HepG2 (cell line): Measurements from ENCODE around the gene PEPD. TPM values are rescaled to one million over a fixed set of nuclear protein-coding genes. Genes with fewer than 3 reads are reported as not detected.

Experiments
- CBX5 ChIP-seq: sonication (generic); formaldehyde crosslinking; IDR thresholded peaks from 2 replicates; pipeline ENCODE4 v1.4.0; 2020; ENCODE audit warnings: missing genetic modification reagents, borderline replicate concordance
- EEA1 ChIP-seq: sonication (generic); formaldehyde crosslinking; IDR thresholded peaks from 2 replicates; pipeline ENCODE4 v1.5.1; 2020; ENCODE audit warnings: mild to moderate bottlenecking, missing genetic modification reagents, borderline replicate concordance
- NFE2 ChIP-seq: sonication (generic); formaldehyde crosslinking; IDR thresholded peaks from 2 replicates; pipeline ENCODE4 v1.4.0; 2020; ENCODE audit warnings: missing genetic modification reagents
- NFE2L2 ChIP-seq: fragments of 150-350 bp; IDR thresholded peaks from 2 replicates; pipeline ENCODE4 v1.6.1; 2014; ENCODE audit warnings: low read length
- NONO ChIP-seq, 2 experiments: fragments of 450-650 bp in 1 of 2; sonication (generic) in 1 of 2; formaldehyde crosslinking in 1 of 2; IDR thresholded peaks in 1 of 2; conservative IDR thresholded peaks in 1 of 2; 2 replicates each; pipeline versions ENCODE4 v1.6.1 to v1.8.0; 2017 to 2022; ENCODE audit warnings: mild to moderate bottlenecking in 1 of 2, missing genetic modification reagents in 1 of 2, moderate library complexity in 1 of 2
- NR1H2 ChIP-seq: sonication (generic); formaldehyde crosslinking; IDR thresholded peaks from 2 replicates; pipeline ENCODE4 v1.8.1; 2022; ENCODE audit warnings: low read depth, missing genetic modification reagents, borderline replicate concordance
- REPIN1 ChIP-seq: sonication (generic); formaldehyde crosslinking; IDR thresholded peaks from 2 replicates; pipeline ENCODE4 v1.8.0; 2022; ENCODE audit warnings: missing genetic modification reagents, low read depth, mild to moderate bottlenecking, borderline replicate concordance
- SIX1 ChIP-seq: sonication (generic); formaldehyde crosslinking; IDR thresholded peaks from 2 replicates; pipeline ENCODE4 v1.4.0; 2020; ENCODE audit warnings: missing genetic modification reagents, borderline replicate concordance
- SMARCE1 ChIP-seq: fragments of 450-650 bp; IDR thresholded peaks from 2 replicates; pipeline ENCODE4 v1.6.1; 2017; ENCODE audit warnings: borderline replicate concordance
- TBP ChIP-seq: sonication (generic); formaldehyde crosslinking; IDR thresholded peaks from 2 replicates; pipeline ENCODE4 v1.5.0; 2020; ENCODE audit warnings: missing genetic modification reagents
- TSC22D2 ChIP-seq: sonication (generic); formaldehyde crosslinking; IDR thresholded peaks from 2 replicates; pipeline ENCODE4 v1.5.1; 2020; ENCODE audit warnings: missing genetic modification reagents, mild to moderate bottlenecking, borderline replicate concordance
- ZBTB21 ChIP-seq: sonication (generic); formaldehyde crosslinking; IDR thresholded peaks from 2 replicates; pipeline ENCODE4 v1.4.0; 2020; ENCODE audit warnings: missing genetic modification reagents
- ZMYM3 ChIP-seq: sonication (generic); formaldehyde crosslinking; IDR thresholded peaks from 2 replicates; pipeline ENCODE4 v1.5.1; 2020; ENCODE audit warnings: mild to moderate bottlenecking, missing genetic modification reagents
- ZNF256 ChIP-seq: sonication (generic); formaldehyde crosslinking; conservative IDR thresholded peaks from 2 replicates; pipeline ENCODE4 v1.4.0; 2020; ENCODE audit warnings: missing genetic modification reagents
- ZNF496 ChIP-seq: sonication (generic); formaldehyde crosslinking; IDR thresholded peaks from 2 replicates; pipeline ENCODE4 v1.8.1; 2023; ENCODE audit warnings: mild to moderate bottlenecking, moderate library complexity, missing genetic modification reagents; ENCODE audit not compliant: insufficient replicate concordance
- polyA plus RNA-seq, 8 experiments: library from polyadenylated mRNA; depleted of rRNA in 3 of 8; stranded (reverse) in 7 of 8; unstranded in 1 of 8; fragments of >200 nt; fragmentation: Illumina TruSeq in 4 of 8; extraction: Trizol in 4 of 8; gene quantifications; 2 replicates each; pipeline versions ENCODE4 v1.2.1 to v1.2.3, GENCODE V29; 2011 to 2016; ENCODE audit warnings: low read depth in 4 of 8, missing spikeins in 1 of 8, mixed read lengths in 1 of 8; ENCODE audit not compliant: insufficient read depth in 1 of 8
- total RNA-seq, 5 experiments: library from RNA; depleted of rRNA; stranded (reverse); fragments of >200 nt; fragmentation: Illumina TruSeq; extraction: Trizol; gene quantifications; 2 replicates each; pipeline ENCODE4 v1.2.3, GENCODE V29; 2016; ENCODE audit warnings: low read depth in 1 of 5
- TF ChIP-seq, protein P1 (sequence below): sonication (generic); formaldehyde crosslinking; IDR thresholded peaks from 2 replicates; pipeline ENCODE4 v1.8.0; 2022; ENCODE audit warnings: mild to moderate bottlenecking, missing genetic modification reagents, borderline replicate concordance
- TF ChIP-seq, protein P2 (sequence below): sonication (generic); formaldehyde crosslinking; IDR thresholded peaks from 2 replicates; pipeline ENCODE4 v1.8.0; 2022; ENCODE audit warnings: low read depth, missing genetic modification reagents
- TF ChIP-seq, protein P3 (sequence below): sonication (generic); formaldehyde crosslinking; conservative IDR thresholded peaks from 2 replicates; pipeline ENCODE4 v1.4.0; 2020; ENCODE audit warnings: missing genetic modification reagents
- TF ChIP-seq, protein P4 (sequence below): sonication (generic); formaldehyde crosslinking; IDR thresholded peaks from 2 replicates; pipeline ENCODE4 v1.5.0; 2020; ENCODE audit warnings: missing genetic modification reagents
- TF ChIP-seq, protein P5 (sequence below): sonication (generic); formaldehyde crosslinking; IDR thresholded peaks from 2 replicates; pipeline ENCODE4 v1.5.1; 2020; ENCODE audit warnings: mild to moderate bottlenecking, missing genetic modification reagents, moderate library complexity

Gene PEPD
- total and polyA plus RNA-seq, 2 of the 13 experiments (the other 11 are each of a cell fraction or from before 2014, with no cell fraction given), result 60.7 to 75.1 TPM

DNA sequence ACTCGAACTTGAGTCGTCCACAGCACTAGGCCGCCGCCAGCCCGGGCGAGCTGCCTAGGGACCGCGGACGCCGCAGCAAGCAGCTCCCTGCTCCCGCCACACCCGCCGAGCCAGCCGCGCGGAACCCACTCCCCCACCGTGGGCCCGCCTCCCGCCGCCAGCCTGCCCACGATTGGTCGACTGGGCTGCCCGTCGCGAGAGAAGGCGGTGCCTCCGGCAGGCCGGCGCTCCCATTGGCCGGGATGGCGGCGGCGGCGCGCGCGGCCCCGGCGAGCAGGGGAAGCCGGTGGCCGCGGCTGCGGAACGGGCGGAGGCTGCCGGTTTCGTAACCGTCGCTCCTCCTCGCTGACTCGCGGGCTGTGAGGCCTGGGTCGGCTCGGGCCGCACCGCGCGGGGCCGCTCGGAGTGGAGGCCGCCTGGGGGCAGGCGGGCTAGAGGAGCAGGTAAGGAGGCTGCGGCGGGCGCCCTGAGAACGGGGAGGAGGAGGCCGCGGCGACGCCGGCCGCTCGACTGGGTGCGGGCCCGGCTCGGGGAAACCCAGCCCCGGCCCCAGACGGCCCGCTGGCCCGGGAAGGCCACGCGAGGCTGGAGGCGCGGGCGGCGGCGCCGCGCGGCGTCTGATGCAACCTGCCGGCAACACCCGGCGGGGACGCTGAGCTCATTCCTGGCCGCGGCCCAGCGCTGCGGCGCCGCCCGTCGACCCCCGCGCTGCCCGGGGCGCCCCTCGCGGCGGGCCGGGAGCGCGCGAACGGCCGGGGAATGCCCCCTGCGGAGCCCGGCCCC lies 147.9 kb downstream of the PEPD start, which contains the start of gene CEBPG (continued):
- TF ChIP-seq, protein P1, sequence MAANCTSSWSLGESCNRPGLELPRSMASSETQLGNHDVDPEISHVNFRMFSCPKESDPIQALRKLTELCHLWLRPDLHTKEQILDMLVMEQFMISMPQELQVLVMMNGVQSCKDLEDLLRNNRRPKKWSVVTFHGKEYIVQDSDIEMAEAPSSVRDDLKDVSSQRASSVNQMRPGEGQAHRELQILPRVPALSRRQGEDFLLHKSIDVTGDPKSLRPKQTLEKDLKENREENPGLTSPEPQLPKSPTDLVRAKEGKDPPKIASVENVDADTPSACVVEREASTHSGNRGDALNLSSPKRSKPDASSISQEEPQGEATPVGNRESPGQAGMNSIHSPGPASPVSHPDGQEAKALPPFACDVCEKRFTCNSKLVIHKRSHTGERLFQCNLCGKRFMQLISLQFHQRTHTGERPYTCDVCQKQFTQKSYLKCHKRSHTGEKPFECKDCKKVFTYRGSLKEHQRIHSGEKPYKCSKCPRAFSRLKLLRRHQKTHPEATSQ (CRISPR knock-in tag), result no peak
- TF ChIP-seq TSC22D2 (no peak), ZNF256 (no peak), ZMYM3 (CRISPR knock-in tag) (0 out of 2 replicates have a peak, but pooled peaks have one; percentile 56), REPIN1 (CRISPR knock-in tag) (no peak), NONO (IDR thresholded peaks at IDR 0.05) (no peak), NONO (CRISPR knock-in tag; conservative IDR thresholded peaks at IDR 0.05) (0 out of 2 replicates have a peak, but pooled peaks have one; percentile 38), SMARCE1 (no peak), NFE2 (CRISPR knock-in tag) (no peak), CBX5 (CRISPR knock-in tag) (no peak), ZNF496 (CRISPR knock-in tag) (no peak), ZBTB21 (no peak), NR1H2 (CRISPR knock-in tag) (no peak), NFE2L2 (no peak), TBP (CRISPR knock-in tag) (no peak), SIX1 (CRISPR knock-in tag) (no peak), EEA1 (CRISPR knock-in tag) (no peak; the same call in 1 of the 2 replicates)
- TF ChIP-seq, protein P2, sequence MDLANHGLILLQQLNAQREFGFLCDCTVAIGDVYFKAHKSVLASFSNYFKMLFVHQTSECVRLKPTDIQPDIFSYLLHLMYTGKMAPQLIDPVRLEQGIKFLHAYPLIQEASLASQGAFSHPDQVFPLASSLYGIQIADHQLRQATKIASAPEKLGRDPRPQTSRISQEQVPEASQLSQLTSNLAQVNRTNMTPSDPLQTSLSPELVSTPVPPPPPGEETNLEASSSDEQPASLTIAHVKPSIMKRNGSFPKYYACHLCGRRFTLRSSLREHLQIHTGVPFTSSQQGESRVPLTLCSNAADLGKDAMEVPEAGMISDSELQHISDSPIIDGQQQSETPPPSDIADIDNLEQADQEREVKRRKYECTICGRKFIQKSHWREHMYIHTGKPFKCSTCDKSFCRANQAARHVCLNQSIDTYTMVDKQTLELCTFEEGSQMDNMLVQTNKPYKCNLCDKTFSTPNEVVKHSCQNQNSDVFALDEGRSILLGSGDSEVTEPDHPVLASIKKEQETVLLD, result peak; percentile 73
- TF ChIP-seq, protein P3, sequence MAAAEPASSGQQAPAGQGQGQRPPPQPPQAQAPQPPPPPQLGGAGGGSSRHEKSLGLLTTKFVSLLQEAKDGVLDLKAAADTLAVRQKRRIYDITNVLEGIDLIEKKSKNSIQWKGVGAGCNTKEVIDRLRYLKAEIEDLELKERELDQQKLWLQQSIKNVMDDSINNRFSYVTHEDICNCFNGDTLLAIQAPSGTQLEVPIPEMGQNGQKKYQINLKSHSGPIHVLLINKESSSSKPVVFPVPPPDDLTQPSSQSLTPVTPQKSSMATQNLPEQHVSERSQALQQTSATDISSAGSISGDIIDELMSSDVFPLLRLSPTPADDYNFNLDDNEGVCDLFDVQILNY (CRISPR knock-in tag), result peak; percentile 22; the same call in 1 of the 2 replicates
- TF ChIP-seq, protein P4, sequence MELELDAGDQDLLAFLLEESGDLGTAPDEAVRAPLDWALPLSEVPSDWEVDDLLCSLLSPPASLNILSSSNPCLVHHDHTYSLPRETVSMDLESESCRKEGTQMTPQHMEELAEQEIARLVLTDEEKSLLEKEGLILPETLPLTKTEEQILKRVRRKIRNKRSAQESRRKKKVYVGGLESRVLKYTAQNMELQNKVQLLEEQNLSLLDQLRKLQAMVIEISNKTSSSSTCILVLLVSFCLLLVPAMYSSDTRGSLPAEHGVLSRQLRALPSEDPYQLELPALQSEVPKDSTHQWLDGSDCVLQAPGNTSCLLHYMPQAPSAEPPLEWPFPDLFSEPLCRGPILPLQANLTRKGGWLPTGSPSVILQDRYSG (CRISPR knock-in tag), result peak; percentile 77; the same call in 1 of the 2 replicates
- TF ChIP-seq, protein P5, sequence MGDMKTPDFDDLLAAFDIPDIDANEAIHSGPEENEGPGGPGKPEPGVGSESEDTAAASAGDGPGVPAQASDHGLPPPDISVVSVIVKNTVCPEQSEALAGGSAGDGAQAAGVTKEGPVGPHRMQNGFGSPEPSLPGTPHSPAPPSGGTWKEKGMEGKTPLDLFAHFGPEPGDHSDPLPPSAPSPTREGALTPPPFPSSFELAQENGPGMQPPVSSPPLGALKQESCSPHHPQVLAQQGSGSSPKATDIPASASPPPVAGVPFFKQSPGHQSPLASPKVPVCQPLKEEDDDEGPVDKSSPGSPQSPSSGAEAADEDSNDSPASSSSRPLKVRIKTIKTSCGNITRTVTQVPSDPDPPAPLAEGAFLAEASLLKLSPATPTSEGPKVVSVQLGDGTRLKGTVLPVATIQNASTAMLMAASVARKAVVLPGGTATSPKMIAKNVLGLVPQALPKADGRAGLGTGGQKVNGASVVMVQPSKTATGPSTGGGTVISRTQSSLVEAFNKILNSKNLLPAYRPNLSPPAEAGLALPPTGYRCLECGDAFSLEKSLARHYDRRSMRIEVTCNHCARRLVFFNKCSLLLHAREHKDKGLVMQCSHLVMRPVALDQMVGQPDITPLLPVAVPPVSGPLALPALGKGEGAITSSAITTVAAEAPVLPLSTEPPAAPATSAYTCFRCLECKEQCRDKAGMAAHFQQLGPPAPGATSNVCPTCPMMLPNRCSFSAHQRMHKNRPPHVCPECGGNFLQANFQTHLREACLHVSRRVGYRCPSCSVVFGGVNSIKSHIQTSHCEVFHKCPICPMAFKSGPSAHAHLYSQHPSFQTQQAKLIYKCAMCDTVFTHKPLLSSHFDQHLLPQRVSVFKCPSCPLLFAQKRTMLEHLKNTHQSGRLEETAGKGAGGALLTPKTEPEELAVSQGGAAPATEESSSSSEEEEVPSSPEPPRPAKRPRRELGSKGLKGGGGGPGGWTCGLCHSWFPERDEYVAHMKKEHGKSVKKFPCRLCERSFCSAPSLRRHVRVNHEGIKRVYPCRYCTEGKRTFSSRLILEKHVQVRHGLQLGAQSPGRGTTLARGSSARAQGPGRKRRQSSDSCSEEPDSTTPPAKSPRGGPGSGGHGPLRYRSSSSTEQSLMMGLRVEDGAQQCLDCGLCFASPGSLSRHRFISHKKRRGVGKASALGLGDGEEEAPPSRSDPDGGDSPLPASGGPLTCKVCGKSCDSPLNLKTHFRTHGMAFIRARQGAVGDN (CRISPR knock-in tag), result peak; percentile 83
